Activated CD4-positive, alpha-beta T cell treated with anti-CD3 and anti-CD28 coated beads, Interleukin-2, Interleukin-4, amounts not matched to agents 100 ng/mL and 50 ng/mL, durations not matched to agents 16 hours and 8 hours (primary cell): Measurements from ENCODE around the gene MAP4K5.
A peak's percentile ranks its signal among the peaks of the same experiment; 100 is the strongest.

Experiments used
- DNase-seq: peaks from one replicate; pipeline ENCODE4 v3.0.0-alpha.2; 2020; ENCODE audit warnings: low spot score

Gene MAP4K5

GRCh38 chr14:50399251-50400032 is 132.9 kb downstream of the MAP4K5 start:
- DNase-seq, result no peak

GRCh38 chr14:50398189-50398580 is 134.2 kb downstream of the MAP4K5 start:
- DNase-seq, result no peak

GRCh38 chr14:50397390-50398188 is 134.8 kb downstream of the MAP4K5 start:
- DNase-seq, result no peak

- DNase-seq, result peak; percentile 32
These were observed 135.6 kb downstream of the MAP4K5 start, which contains the start of gene CDKL1 for GRCh38 chr14:50396631-50397389. Gene CDKL1, minus strand, starts transcription at chr14:50396881. Its CDS starts 1,013 bp downstream, at chr14:50395868.

- no peak for DNase-seq
These were observed 136.9 kb downstream of the MAP4K5 start for GRCh38 chr14:50395448-50395847.

- no peak for DNase-seq
These were observed 137.7 kb downstream of the MAP4K5 start for GRCh38 chr14:50394713-50395112.

GRCh38 chr14:50389668-50390441 is 142.5 kb downstream of the MAP4K5 start:
- no peak for DNase-seq

- DNase-seq, result no peak
These were observed 144.0 kb downstream of the MAP4K5 start for GRCh38 chr14:50388256-50388931.

GRCh38 chr14:50387548-50387947 is 144.8 kb downstream of the MAP4K5 start:
- no peak for DNase-seq

GRCh38 chr14:50383618-50384225 is 148.6 kb downstream of the MAP4K5 start:
- no peak for DNase-seq

GRCh38 chr14:50381823-50382287 is 150.5 kb downstream of the MAP4K5 start:
- no peak for DNase-seq

- DNase-seq, result no peak
These were observed 151.4 kb downstream of the MAP4K5 start for GRCh38 chr14:50381008-50381407.

- DNase-seq, result no peak
These were observed 151.9 kb downstream of the MAP4K5 start for GRCh38 chr14:50380455-50380854.

GRCh38 chr14:50379563-50379962 is 152.8 kb downstream of the MAP4K5 start:
- DNase-seq, result no peak

GRCh38 chr14:50377550-50378085 is 154.8 kb downstream of the MAP4K5 start:
- no peak for DNase-seq

GRCh38 chr14:50375760-50376159 is 156.6 kb downstream of the MAP4K5 start:
- DNase-seq, result no peak

GRCh38 chr14:50373959-50374358 is 158.4 kb downstream of the MAP4K5 start:
- no peak for DNase-seq

- DNase-seq, result no peak
These were observed 160.8 kb downstream of the MAP4K5 start for GRCh38 chr14:50371546-50371945.
